Fibroblast of the aortic adventitia (primary cell): ENCODE measurements around the gene USP6. TPM values are rescaled to one million over a fixed set of nuclear protein-coding genes. Genes with fewer than 3 reads are reported as not detected.

ENCODE experiments used
- DNase-seq: peaks from one replicate; pipeline ENCODE4 v3.0.0-alpha.2; 2010; ENCODE audit warnings: low read depth
- H3K4me3 ChIP-seq: 2 replicates; pipeline ENCODE4 v1.5.1; 2011; ENCODE audit warnings: low read depth, mild to moderate bottlenecking, control low read depth, low read length, moderate library complexity
- total RNA-seq: library from RNA; depleted of rRNA; stranded (reverse); fragments of >200 nt; gene quantifications from 2 replicates; pipeline ENCODE4 v1.2.3, GENCODE V29; 2012; ENCODE audit warnings: low replicate concordance
- TF ChIP-seq, protein P1 (sequence below): IDR thresholded peaks from 2 replicates; pipeline ENCODE4 v1.5.1; 2011; ENCODE audit warnings: mild to moderate bottlenecking, low read length, control low read depth, inconsistent platforms; ENCODE audit not compliant: insufficient read depth

USP6 gene
- total RNA-seq, 1 donor = not detected

DNA sequence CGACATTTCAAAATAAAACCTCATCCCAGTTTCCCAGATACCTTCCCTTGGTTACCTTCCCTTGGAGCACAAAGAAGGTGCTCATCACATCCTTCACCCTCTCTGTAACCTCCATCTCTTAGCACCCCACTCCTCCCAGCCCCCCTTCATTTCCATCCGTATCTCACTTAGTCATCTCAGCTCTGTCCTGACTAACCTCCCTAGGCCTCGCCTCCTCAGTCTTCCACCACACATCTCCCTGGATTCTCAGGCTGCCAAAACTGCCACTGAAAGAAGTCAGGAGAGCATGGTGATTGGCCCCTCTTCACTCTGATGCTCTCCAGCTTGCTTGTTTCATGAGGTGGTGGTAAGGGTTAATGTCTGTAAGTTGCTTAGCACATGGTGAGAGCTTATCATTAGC, 35.2 kb upstream of the USP6 start:
- TF ChIP-seq, protein P1, sequence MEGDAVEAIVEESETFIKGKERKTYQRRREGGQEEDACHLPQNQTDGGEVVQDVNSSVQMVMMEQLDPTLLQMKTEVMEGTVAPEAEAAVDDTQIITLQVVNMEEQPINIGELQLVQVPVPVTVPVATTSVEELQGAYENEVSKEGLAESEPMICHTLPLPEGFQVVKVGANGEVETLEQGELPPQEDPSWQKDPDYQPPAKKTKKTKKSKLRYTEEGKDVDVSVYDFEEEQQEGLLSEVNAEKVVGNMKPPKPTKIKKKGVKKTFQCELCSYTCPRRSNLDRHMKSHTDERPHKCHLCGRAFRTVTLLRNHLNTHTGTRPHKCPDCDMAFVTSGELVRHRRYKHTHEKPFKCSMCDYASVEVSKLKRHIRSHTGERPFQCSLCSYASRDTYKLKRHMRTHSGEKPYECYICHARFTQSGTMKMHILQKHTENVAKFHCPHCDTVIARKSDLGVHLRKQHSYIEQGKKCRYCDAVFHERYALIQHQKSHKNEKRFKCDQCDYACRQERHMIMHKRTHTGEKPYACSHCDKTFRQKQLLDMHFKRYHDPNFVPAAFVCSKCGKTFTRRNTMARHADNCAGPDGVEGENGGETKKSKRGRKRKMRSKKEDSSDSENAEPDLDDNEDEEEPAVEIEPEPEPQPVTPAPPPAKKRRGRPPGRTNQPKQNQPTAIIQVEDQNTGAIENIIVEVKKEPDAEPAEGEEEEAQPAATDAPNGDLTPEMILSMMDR = no peak
- H3K4me3 ChIP-seq = no peak overlapping the region
- DNase-seq = no peak

DNA sequence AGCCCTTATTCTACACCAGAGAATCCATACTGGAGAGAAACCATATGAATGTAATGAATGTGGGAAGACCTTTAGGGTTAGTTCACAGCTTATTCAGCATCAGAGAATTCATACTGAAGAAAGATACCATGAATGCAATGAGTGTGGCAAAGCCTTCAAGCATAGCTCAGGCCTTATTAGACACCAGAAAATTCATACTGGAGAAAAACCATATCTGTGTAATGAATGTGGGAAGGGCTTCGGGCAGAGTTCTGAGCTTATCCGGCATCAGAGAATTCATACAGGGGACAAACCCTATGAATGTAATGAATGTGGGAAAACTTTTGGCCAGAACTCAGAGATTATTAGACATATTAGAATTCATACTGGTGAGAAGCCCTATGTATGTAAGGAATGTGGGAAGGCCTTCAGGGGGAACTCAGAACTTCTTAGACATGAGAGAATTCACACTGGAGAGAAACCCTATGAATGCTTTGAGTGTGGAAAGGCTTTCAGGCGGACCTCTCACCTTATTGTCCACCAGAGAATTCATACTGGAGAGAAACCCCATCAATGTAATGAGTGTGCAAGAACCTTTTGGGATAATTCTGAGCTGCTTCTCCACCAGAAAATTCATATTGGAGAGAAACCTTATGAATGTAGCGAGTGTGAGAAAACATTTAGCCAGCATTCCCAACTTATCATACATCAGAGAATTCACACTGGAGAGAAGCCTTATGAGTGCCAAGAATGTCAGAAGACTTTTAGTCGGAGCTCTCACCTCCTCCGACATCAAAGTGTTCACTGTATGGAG, 23.4 kb upstream of the USP6 start:
- TF ChIP-seq, protein P1 = no peak
- no peak overlapping the region for H3K4me3 ChIP-seq
- no peak for DNase-seq

DNA sequence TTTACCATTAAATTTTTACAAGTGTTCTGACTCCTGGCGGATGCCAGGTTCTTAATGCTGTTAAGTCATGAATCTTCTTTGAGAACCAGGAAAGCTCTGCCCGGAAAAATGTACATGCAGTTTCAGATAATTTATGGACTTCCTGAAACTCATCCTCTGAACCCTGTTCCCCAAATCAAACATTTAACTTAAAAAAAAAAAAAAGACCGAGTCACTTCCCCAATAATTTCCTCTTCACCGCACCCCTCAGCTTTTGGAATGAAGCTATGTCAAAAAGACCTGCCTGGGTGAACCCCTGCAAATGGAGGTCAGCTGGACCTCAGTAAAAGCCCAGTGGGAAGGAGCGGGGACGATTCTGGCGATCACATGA, 19.1 kb upstream of the USP6 start:
- TF ChIP-seq, protein P1 = no peak
- no peak for DNase-seq
- no peak overlapping the region for H3K4me3 ChIP-seq

DNA sequence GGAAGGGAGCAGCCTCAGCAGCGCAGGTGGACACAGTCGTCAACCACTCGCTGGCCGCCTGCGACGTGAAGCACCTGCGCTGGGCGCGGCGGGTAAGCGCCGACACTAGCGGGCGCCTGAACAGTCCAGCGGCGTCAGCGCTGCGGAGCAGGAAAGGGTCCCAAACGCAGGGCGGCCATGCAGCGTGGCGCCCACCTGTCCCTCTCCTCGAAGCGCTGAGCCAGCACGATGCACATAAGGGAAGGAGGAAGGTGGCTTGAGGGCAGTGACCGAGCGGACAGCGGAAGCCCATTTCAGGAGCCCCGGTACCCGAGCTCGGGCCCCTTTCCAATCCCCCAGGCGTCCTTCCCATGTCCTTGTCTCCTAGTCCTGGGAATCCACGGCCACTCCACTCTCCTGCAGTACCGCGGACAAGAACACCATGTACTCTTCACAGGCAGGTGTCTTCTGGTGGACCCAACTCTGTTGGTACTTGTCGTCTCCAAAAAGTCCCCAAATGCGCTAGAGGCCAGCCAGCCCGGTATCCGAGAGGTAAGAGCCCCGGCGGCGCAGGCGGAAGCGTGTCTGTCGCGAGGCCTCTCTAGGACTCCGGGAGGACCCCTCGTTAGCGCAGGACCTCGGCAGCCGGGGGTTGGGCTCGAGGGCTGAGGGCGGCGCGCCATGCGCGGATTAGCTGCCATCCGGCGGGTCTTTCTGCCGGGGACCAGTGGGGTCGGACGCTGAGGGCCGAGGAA, 18.6 kb upstream of the USP6 start:
- H3K4me3 ChIP-seq = no peak overlapping the region
- DNase-seq = no peak
- TF ChIP-seq, protein P1 = no peak

DNA sequence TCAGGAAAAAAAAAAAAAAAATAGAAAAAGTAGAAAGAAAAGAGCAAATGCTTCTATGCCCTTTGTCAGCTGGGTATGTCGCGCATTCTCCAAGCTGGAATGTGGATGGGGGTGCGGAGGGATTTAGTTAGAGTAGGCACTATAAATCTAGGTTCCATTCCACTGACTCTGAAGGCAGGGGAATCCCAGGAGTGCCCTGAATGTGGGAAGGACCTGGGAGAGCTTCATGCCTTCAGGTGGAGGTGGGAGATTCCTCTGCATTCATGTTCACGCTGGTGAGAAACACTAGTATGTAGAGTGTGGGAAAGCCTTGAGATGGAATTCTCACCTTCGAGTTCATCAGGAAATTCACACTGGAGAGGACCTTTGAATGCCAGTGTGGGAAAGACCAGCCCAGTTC, 16.6 kb upstream of the USP6 start:
- no peak for DNase-seq
- H3K4me3 ChIP-seq = no peak overlapping the region
- TF ChIP-seq, protein P1 = no peak

DNA sequence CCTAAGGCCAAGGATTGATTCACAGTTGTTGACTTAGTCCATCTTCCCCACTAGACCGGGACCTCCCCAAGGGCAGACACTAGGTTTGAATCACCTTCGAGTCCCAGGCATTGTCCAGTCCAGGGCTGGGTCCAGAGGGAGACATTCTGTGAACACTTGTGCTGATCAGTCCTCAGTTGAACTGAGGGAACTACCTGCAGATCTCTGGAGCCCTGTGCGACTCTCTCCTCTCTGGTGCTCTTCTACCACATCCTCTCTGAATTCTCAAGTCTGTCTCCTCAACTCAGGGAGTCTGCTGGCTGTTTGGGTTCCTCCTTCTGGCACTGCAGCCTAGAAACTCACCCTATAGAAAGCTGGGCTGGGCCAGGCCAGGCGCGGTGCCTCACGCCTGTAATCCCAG, 15.0 kb upstream of the USP6 start:
- DNase-seq = no peak
- no peak overlapping the region for H3K4me3 ChIP-seq
- TF ChIP-seq, protein P1 = no peak
